Kidney (tissue), 14 donors: ENCODE results near the gene TEX101. TPM values are rescaled to one million over a fixed set of nuclear protein-coding genes. Genes with fewer than 3 reads are reported as not detected.
A peak's percentile ranks its signal among the peaks of the same experiment; 100 is the strongest.
"Not testable (repeated sequence)": the region's sequence is repeated elsewhere in the genome, so short reads cannot be mapped to it uniquely, and the experiment has no call there.

Experiments used
- DNase-seq, 5 donors: peaks; one replicate each; pipeline ENCODE4 v3.0.0-alpha.2; 2013 to 2020
- FAIRE-seq: peaks from 2 replicates; lab custom pipeline; 2012; peaks lifted over from hg19 to GRCh38; lab: Jason Lieb, UNC
- H3K27ac ChIP-seq, 2 donors: one replicate each; pipeline ENCODE4 v1.7.0; 2013; ENCODE audit warnings: low read depth in 2 of 2, low read length in 2 of 2, inconsistent platforms in 1 of 2
- H3K27me3 ChIP-seq: one replicate; pipeline ENCODE4 v1.7.1; 2013; ENCODE audit warnings: low read length, inconsistent platforms; ENCODE audit not compliant: control insufficient read depth, insufficient read depth
- H3K36me3 ChIP-seq, 3 donors: one replicate each; pipeline versions ENCODE4 v1.7.0 to v1.7.1; 2013; ENCODE audit warnings: low read length in 3 of 3, control low read depth in 1 of 3, inconsistent platforms in 1 of 3; ENCODE audit not compliant: insufficient read depth in 3 of 3, control insufficient read depth in 2 of 3
- H3K4me1 ChIP-seq, 3 donors: one replicate each; pipeline versions ENCODE4 v1.7.0 to v1.7.1; 2013; ENCODE audit warnings: low read length in 3 of 3, inconsistent platforms in 1 of 3, low read depth in 1 of 3; ENCODE audit not compliant: control insufficient read depth in 2 of 3, insufficient read depth in 2 of 3
- H3K4me3 ChIP-seq, 3 donors: one replicate each; pipeline versions ENCODE4 v1.7.0 to v1.8.1; 2013; ENCODE audit warnings: low read length in 3 of 3, control low read depth in 1 of 3, inconsistent platforms in 1 of 3
- H3K9ac ChIP-seq, 3 donors: one replicate each; pipeline versions ENCODE4 v1.7.0 to v1.7.1; 2013; ENCODE audit warnings: low read length in 3 of 3, control low read depth in 1 of 3, inconsistent platforms in 1 of 3
- H3K9me3 ChIP-seq, 3 donors: one replicate each; pipeline versions ENCODE4 v1.7.0 to v1.7.1; 2013; ENCODE audit warnings: low read length in 3 of 3, control low read depth in 1 of 3, inconsistent platforms in 1 of 3; ENCODE audit not compliant: control insufficient read depth in 2 of 3, insufficient read depth in 1 of 3
- CTCF ChIP-seq: IDR thresholded peaks from 3 replicates; pipeline ENCODE4 v1.5.1; 2012; ENCODE audit warnings: mild to moderate bottlenecking, moderate library complexity, borderline replicate concordance; ENCODE audit not compliant: insufficient read depth; ENCODE audit errors: extremely low read depth
- intact Hi-C: fragments of 100-400 bp; cut with DNase I; formaldehyde crosslinking; loops from one replicate; pipeline ENCODE4 v1.11.1; 2022
- polyA plus RNA-seq: library from polyadenylated mRNA; stranded (reverse); fragments of 350-450 nt; fragmentation: Illumina TruSeq; extraction: RNeasy Lipid Tissue Mini Kit (QIAGEN cat#74804); gene quantifications from one replicate; pipeline ENCODE4 v1.2.3, GENCODE V29; 2014; ENCODE audit warnings: low read depth, low replicate concordance; ENCODE audit not compliant: insufficient read depth
- total RNA-seq: library from RNA; stranded (reverse); fragmentation: NEBNext Ultra II Directional; extraction: Animal tissue kit (Norgen Biotek cat#: 25700); gene quantifications from one replicate; pipeline ENCODE4 v1.2.1, GENCODE V29; 2021
- donor health status: control.
- donor health status: control.
- donor health status: control.
- donor health status: control.
- donor health status: control.
- donor health status: DM: yes; HTN: yes; CAD: no.
- donor health status: Normal renal cell carcinoma (clear cell type).

TEX101 gene
- total and polyA plus RNA-seq, 2 donors from 2014 or later, result not detected

- Histone ChIP-seq H3K4me3 (no peak overlapping the region), H3K27ac (no peak overlapping the region), H3K36me3 (no peaks in the 10 kb centered on the region), H3K9me3 (no peaks in the 10 kb centered on the region), H3K9ac (no peak overlapping the region), H3K4me1 (peaks cover 0 to 2% (median 0%) of the 10 kb centered on the region in 3 donors), H3K27me3 (no peaks in the 10 kb centered on the region)
- no peak for TF ChIP-seq CTCF
- intact Hi-C loops, result no loop called here
- DNase-seq (no peak), FAIRE-seq (no peak)
These were observed 25.0 kb downstream of the TEX101 start for GRCh38 chr19:43439709-43440063.

GRCh38 chr19:43441716-43442115, 27.0 kb downstream of the TEX101 start:
- Histone ChIP-seq H3K4me1 (peaks cover 0 to 4% (median 0%) of the 10 kb centered on the region in 3 donors), H3K9me3 (no peaks in the 10 kb centered on the region), H3K4me3 (no peak overlapping the region), H3K36me3 (no peaks in the 10 kb centered on the region), H3K9ac (no peak overlapping the region), H3K27ac (no peak overlapping the region), H3K27me3 (no peaks in the 10 kb centered on the region)
- DNase-seq, result no peak
- intact Hi-C loops, result no loop called here
- FAIRE-seq, result no peak
- no peak for TF ChIP-seq CTCF

DNA sequence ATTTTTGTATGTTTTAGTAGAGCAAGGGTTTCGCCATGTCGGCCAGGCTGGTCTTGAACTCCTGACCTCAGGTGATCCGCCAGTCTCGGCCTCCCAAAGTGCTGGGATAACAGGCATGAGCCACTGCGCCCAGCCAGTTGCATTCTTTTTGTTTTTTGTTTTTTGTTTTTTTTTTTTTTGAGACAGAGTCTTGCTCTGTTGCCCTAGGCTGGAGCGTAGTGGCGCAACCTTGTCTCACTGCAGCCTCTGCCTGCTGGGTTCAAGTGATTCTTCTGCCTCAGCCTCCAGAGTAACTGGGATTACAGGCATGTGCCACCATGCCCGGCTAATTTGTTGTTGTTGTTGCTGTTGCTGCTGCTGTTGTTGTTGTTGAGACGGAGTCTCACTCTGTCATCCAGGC, 29.4 kb downstream of the TEX101 start:
- H3K36me3 ChIP-seq, FAIRE-seq, intact Hi-C loops: not testable (repeated sequence)

GRCh38 chr19:43444531-43445287, 30.0 kb downstream of the TEX101 start:
- no peaks in the 10 kb centered on the region for H3K9me3 ChIP-seq
- TF ChIP-seq CTCF, result no peak
- no peak overlapping the region for H3K9ac ChIP-seq
- intact Hi-C loops, result loop anchor here (5.0 kb wide), 1 partner anchor 78 kb away; no protein-coding TSS in a partner anchor
- peaks cover 0 to 2% (median 0%) of the 10 kb centered on the region in 3 donors for H3K4me1 ChIP-seq
- no peak overlapping the region for H3K4me3 ChIP-seq
- peak in 1 of 5 donors; percentile 80 for DNase-seq
- no peak overlapping the region for H3K27ac ChIP-seq
- H3K27me3 ChIP-seq, result no peaks in the 10 kb centered on the region
- no peaks in the 10 kb centered on the region for H3K36me3 ChIP-seq
- FAIRE-seq, result no peak

More for the DNA sequence above, 29.4 kb downstream of the TEX101 start:
- not testable (repeated sequence) for H3K9ac ChIP-seq, H3K4me3 ChIP-seq, H3K27ac ChIP-seq, H3K4me1 ChIP-seq, H3K9me3 ChIP-seq, H3K27me3 ChIP-seq, DNase-seq
